GM19035 (cell line): Measurements from ENCODE around the gene HPS6.
A peak's percentile ranks its signal among the peaks of the same experiment; 100 is the strongest.
"Not testable (repeated sequence)": the region's sequence is repeated elsewhere in the genome, so short reads cannot be mapped to it uniquely, and the experiment has no call there.

Source experiments
- ATAC-seq: cut with Tn5 transposase; IDR thresholded peaks from one replicate; pipeline ENCODE4 v1.9.1; 2021; ENCODE audit not compliant: unreplicated experiment

HPS6 gene

DNA sequence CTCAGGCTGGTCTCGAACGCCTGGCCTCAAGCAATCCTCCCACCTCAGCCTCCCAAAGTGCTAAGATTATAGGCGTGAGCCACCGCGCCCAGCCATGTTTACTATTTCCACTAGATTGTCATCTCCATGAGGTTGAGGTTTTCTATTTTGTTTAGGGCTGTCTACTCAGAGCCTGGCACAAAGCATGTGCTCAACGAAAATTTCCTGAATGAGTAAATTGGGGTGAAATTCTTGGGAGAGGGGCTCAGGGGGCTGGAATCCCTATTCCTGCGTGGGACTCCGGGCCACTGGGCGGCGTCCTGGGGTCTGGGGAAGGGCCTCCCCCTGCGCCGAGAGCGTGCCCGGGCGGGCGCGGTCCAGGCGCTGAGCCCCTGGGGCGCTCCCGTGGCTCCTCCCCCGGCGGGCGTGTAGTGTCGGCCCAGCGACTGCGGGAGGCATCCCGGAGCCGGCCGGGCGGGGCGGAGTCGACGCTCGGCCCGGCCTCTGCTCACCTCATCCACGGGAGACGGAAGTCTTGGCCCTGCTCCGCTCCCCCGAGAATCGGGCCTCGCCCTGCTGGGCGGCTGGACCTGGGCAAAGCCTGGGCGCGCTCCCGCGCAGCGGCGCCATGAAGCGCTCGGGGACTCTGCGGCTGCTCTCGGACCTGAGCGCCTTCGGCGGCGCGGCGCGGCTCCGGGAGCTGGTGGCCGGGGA lies at the start of gene HPS6:
Gene HPS6 (plus strand): TSS at position 482 of the 693 bp plus-strand sequence. CDS start 126 bp downstream, at position 608.
- ATAC-seq, result peak; percentile 92

DNA sequence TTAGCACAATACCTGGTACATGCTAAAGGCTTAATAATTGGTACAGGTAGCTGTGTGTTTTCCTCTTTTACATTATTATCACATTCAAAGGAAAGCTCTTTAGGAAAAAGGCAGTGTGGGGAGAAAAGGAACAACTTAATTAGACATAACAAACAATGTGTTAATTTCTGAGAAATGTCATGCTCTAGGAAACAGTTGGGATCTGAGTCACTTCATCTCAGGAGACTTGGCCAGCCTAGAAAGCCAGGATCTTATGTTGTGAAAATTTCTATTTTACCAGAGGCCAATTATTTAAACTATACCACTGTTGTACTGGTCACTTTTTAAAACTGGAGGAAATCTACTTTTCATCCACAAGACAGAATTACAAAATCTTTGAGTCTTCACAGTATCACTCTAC lies 48.7 kb upstream of the HPS6 start:
- ATAC-seq, result no peak

GRCh38 chr10:102017295-102017694 lies 47.9 kb upstream of the HPS6 start:
- no peak for ATAC-seq

GRCh38 chr10:102020938-102021337 lies 44.2 kb upstream of the HPS6 start:
- ATAC-seq, result no peak

GRCh38 chr10:102024799-102025198 lies 40.4 kb upstream of the HPS6 start:
- no peak for ATAC-seq

DNA sequence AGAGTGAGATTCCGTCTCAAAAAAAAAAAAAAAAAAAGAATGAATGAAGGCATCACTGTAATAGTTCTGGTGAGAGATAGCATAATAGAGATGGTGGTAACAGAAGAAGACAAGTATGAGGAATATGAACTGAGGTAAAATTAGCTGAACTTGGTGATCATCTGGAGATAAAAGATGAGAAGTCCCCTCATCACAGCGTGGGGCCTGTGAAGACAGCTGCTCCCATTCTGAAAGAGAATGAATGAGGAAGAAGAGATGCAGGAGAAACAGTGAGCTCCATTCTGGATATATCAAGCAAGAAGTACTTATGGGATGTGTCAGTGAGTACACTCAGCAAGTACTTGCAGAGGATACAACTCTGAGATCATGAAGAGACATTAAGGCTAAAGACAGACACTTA lies 37.9 kb upstream of the HPS6 start:
- ATAC-seq, result no peak

- ATAC-seq, result no peak
Observed at GRCh38 chr10:102033787-102034186, 31.4 kb upstream of the HPS6 start.

GRCh38 chr10:102035807-102036206 lies 29.3 kb upstream of the HPS6 start:
- ATAC-seq, result not testable (repeated sequence)

GRCh38 chr10:102038410-102038809 lies 26.7 kb upstream of the HPS6 start:
- ATAC-seq, result no peak

DNA sequence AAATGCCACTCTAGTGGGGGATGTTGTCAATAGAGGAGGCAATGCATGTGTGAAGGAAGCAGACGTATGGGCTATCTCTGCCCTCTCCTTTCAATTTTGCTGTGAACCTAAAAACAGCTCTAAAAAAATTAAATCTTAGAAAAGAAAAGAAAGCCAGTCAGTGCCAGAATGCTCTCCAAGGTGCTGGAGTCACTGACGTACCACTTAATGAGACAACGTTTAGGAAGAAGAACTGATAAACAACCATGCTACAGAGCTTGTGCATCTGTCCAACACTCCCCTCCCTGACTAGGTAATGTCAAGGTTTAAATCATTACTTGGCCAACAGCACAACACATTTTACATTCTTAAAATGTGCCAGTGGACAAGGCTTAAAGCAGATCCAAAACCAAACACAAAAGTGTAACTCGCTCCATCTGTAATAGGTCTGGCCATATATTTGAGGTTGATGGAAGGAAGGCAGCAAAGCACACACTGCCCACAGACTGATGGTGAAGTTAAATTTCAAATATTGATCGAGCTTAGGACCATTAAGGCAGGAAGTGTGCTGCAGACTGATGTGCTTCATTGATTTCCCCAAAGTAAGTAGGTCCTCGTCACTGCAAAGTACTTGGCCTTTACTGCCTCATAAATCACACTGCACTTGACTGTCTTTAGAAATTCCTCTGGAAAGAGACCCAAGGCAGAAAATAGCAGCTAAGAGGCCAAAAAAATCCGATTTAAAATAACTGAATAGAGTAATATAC lies 24.7 kb upstream of the HPS6 start:
- no peak for ATAC-seq

- no peak for ATAC-seq
Observed at GRCh38 chr10:102045292-102045691, 19.9 kb upstream of the HPS6 start.

- no peak for ATAC-seq
Observed at GRCh38 chr10:102046095-102046494, 19.1 kb upstream of the HPS6 start.

GRCh38 chr10:102054881-102055646 lies 10.1 kb upstream of the HPS6 start:
- ATAC-seq, result not testable (repeated sequence)

GRCh38 chr10:102055647-102056419 lies 9.3 kb upstream of the HPS6 start, which contains the start of gene ARMH3:
Gene ARMH3, minus strand, starts transcription at chr10:102056173. Its CDS starts 16,059 bp downstream, at chr10:102040114.
- ATAC-seq, result peak; percentile 93

DNA sequence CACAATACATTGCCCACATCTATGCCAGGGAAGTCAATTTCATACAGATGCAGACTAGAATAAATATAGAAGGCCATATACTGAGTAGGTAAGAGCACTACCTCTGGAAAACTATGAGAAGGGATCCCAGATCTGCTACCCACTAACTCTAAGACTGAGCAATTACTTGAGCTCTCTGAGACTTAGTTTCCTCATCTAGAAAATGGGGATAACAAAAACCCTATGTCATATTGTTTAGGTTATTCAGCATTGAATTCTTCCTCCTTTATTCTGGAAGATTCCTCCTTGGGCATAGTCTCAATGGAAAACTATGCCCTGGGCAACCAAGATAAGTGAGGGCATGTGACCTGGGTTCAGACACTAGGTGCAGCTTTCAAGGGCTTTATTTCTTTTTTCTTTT lies 5.2 kb upstream of the HPS6 start:
- ATAC-seq, result no peak

- ATAC-seq, result no peak
Observed at GRCh38 chr10:102064503-102064867, 664 bp upstream of the HPS6 start.

DNA sequence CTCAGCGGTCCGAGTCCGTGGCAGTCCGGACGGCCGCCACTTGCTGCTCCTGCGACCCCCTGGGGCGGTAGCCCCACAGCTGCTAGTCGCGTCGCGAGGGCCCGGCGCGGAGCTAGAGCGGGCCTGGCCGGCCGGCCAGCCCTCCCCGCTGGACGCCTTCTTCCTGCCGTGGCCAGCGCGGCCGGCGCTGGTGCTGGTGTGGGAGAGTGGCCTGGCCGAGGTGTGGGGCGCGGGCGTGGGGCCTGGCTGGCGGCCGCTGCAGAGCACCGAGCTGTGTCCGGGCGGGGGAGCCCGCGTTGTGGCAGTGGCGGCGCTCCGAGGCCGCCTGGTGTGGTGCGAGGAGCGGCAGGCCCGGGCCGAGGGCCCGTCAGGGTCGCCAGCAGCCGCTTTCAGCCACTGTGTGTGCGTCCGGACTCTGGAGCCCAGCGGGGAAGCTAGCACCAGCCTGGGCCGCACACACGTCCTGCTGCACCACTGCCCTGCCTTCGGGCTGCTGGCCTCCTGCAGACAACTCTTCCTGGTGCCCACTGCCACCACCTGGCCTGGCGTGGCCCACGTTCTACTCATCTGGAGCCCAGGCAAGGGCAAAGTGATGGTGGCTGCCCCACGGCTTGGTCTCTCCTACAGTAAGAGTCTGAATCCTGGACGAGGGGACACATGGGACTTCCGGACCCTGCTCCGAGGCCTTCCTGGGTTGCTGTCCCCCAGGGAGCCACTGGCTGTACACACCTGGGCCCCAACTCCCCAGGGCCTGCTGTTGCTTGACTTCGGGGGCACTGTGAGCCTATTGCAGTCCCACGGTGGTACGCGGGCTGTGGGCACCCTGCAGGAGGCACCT lies 631 bp downstream of the HPS6 start:
- ATAC-seq, result peak; percentile 30

DNA sequence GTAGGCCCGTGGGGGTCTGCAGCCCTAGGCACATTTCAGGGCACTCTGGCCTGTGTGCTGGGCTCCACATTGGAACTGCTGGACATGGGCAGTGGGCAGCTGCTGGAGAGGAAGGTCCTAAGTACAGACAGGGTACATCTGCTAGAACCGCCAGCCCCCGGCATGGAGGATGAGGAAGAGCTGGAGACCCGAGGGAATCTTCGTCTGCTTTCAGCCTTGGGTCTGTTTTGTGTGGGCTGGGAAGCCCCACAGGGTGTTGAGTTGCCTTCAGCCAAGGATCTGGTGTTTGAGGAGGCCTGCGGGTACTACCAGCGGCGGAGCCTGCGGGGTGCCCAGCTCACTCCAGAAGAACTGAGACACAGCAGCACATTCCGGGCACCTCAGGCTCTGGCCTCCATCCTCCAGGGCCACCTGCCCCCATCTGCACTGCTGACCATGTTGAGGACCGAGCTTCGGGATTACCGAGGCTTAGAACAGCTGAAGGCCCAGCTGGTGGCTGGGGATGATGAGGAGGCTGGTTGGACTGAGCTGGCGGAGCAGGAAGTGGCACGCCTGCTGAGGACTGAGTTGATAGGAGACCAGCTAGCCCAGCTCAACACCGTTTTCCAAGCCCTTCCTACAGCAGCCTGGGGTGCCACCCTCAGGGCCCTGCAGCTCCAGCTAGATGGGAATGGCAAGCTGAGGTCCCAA lies 1.4 kb downstream of the HPS6 start:
- no peak for ATAC-seq

DNA sequence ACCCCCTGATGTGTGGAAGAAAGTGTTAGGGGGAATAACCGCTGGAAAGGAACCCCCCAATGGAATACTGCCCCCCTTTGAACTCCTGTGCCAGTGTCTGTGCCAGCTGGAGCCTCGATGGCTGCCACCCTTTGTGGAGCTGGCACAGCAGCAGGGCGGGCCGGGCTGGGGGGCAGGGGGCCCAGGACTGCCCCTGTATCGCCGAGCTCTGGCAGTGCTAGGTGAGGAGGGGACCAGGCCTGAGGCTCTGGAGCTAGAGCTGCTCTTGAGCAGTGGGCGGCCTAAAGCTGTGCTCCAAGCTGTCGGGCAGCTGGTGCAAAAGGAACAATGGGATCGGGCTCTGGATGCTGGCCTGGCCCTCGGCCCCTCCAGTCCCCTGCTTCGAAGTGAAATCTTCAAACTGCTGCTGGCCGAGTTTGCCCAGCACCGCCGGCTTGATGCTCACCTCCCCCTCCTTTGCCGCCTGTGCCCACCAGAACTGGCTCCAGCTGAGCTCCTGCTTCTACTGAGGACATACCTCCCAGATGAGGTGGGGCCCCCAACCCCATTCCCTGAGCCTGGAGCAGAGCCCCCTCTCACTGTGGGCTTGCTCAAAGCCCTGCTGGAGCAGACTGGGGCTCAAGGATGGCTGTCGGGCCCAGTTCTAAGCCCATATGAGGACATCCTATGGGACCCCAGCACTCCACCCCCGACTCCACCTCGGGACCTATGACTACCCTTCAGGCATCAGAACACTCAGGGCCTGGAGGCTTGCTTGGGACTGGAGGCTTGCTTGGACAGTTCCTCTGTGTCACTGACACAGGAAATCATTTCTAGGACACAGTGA lies 2.2 kb downstream of the HPS6 start:
- no peak for ATAC-seq
